B cell (primary cell): ENCODE data around the gene LHFPL4. TPM values are rescaled to one million over a fixed set of nuclear protein-coding genes. Genes with fewer than 3 reads are reported as not detected.
A peak's percentile ranks its signal among the peaks of the same experiment; 100 is the strongest.

ENCODE experiments used
- ATAC-seq: fragments of 200-7000 bp; cut with Tn5 transposase; one replicate; pipeline ENCODE4 v1.10.0; 2021; ENCODE audit warnings: low read depth, mild to moderate bottlenecking, moderate number of reproducible peaks, moderate library complexity
- CTCF ChIA-PET: fragments of 350-600 bp; sonication (Branson Sonifier 250); formaldehyde crosslinking; loops from one replicate; lab custom pipeline; 2021; ENCODE audit warnings: antibody characterized with exemption, inconsistent platforms; lab: Charles Lee
- POLR2A ChIA-PET: fragments of 350-600 bp; sonication (Branson Sonifier 250); formaldehyde crosslinking; loops from one replicate; lab custom pipeline; 2021; ENCODE audit warnings: antibody characterized with exemption; lab: Charles Lee
- DNase-seq: peaks from one replicate; pipeline ENCODE4 v3.0.0; 2013
- H2AFZ ChIP-seq: 2 replicates; pipeline ENCODE4 v1.6.1; 2012; ENCODE audit warnings: mild to moderate bottlenecking, low read depth, low read length; ENCODE audit not compliant: insufficient read depth, poor library complexity, severe bottlenecking
- H3K27ac ChIP-seq, 2 donors: 1 replicate in 1 of 2; 2 replicates in 1 of 2; pipeline ENCODE4 v1.5.1; 2012 to 2013; ENCODE audit warnings: low read length in 2 of 2, mild to moderate bottlenecking in 2 of 2, moderate library complexity in 1 of 2
- H3K27me3 ChIP-seq, 4 experiments: fragments of 200-600 bp in 1 of 4; sonication (generic) in 1 of 4; replicated peaks in 1 of 4; 1 replicate in 2 of 4; 2 replicates in 2 of 4; pipeline versions ENCODE4 v1.6.1 to v1.7.0; 2013 to 2016; ENCODE audit warnings: low read length in 3 of 4, mild to moderate bottlenecking in 2 of 4, mixed read lengths in 1 of 4, moderate library complexity in 1 of 4; ENCODE audit not compliant: insufficient read depth in 4 of 4, control insufficient read depth in 3 of 4; ENCODE audit errors: control extremely low read depth in 1 of 4
- H3K36me3 ChIP-seq, 2 experiments: replicated peaks in 1 of 2; 1 replicate in 1 of 2; 2 replicates in 1 of 2; pipeline versions ENCODE4 v1.6.1 to v1.7.1; 2013; ENCODE audit warnings: low read length in 1 of 2; ENCODE audit not compliant: insufficient read depth in 2 of 2, control insufficient read depth in 1 of 2; ENCODE audit errors: control extremely low read depth in 1 of 2, extremely low read depth in 1 of 2
- H3K4me1 ChIP-seq, 2 donors: fragments of 200-600 bp in 1 of 2; sonication (generic) in 1 of 2; 1 replicate in 1 of 2; 2 replicates in 1 of 2; pipeline versions ENCODE4 v1.5.1 to v1.6.1; 2013 to 2017; ENCODE audit warnings: low read length in 2 of 2; ENCODE audit not compliant: control insufficient read depth in 2 of 2, insufficient read depth in 2 of 2
- H3K4me2 ChIP-seq: replicated peaks from 2 replicates; pipeline ENCODE3; 2012; ENCODE audit warnings: mild to moderate bottlenecking, low read depth, low read length; ENCODE audit not compliant: poor library complexity, severe bottlenecking
- H3K4me3 ChIP-seq, 5 experiments: fragments of 200-600 bp in 1 of 5; sonication (generic) in 1 of 5; 1 replicate in 3 of 5; 2 replicates in 2 of 5; pipeline versions ENCODE4 v1.5.1 to v1.7.0; 2011 to 2016; ENCODE audit warnings: low read length in 4 of 5, mild to moderate bottlenecking in 4 of 5, low read depth in 2 of 5, control low read depth in 1 of 5, moderate library complexity in 1 of 5; ENCODE audit not compliant: insufficient read depth in 1 of 5; ENCODE audit errors: control extremely low read depth in 1 of 5, extremely low read depth in 1 of 5
- H3K79me2 ChIP-seq: fragments of 200-600 bp; sonication (generic); one replicate; pipeline ENCODE4 v1.6.0; 2016; ENCODE audit warnings: low read length; ENCODE audit not compliant: control insufficient read depth, insufficient read depth
- H3K9ac ChIP-seq: fragments of 200-600 bp; sonication (generic); 2 replicates; pipeline ENCODE4 v1.6.1; 2017; ENCODE audit warnings: mild to moderate bottlenecking, low read length, moderate library complexity
- H3K9me3 ChIP-seq, 3 donors: one replicate each; pipeline versions ENCODE4 v1.6.1 to v1.7.1; 2013; ENCODE audit warnings: low read length in 2 of 3; ENCODE audit not compliant: control insufficient read depth in 2 of 3, insufficient read depth in 1 of 3; ENCODE audit errors: control extremely low read depth in 1 of 3
- H4K20me1 ChIP-seq: 2 replicates; pipeline ENCODE4 v1.6.0; 2012; ENCODE audit warnings: mild to moderate bottlenecking, low read length; ENCODE audit not compliant: insufficient read depth, control insufficient read depth, poor library complexity, severe bottlenecking
- H3K27ac Mint-ChIP-seq: one replicate; pipeline ENCODE4 v1.8.0; 2021; ENCODE audit warnings: mixed read lengths
- H3K27me3 Mint-ChIP-seq: one replicate; pipeline ENCODE4 v1.8.0; 2021; ENCODE audit warnings: mixed read lengths
- H3K4me1 Mint-ChIP-seq: one replicate; pipeline ENCODE4 v1.8.0; 2021; ENCODE audit warnings: mixed read lengths
- H3K4me3 Mint-ChIP-seq: one replicate; pipeline ENCODE4 v1.8.0; 2021; ENCODE audit warnings: mixed read lengths
- H3K9me3 Mint-ChIP-seq: one replicate; pipeline ENCODE4 v1.8.0; 2022; ENCODE audit warnings: mixed read lengths; ENCODE audit not compliant: insufficient read depth
- EZH2 ChIP-seq: IDR thresholded peaks from 2 replicates; pipeline ENCODE4 v1.6.1; 2012; ENCODE audit warnings: borderline replicate concordance, low read depth, mild to moderate bottlenecking, moderate library complexity, low read length; ENCODE audit not compliant: insufficient read depth, poor library complexity, severe bottlenecking
- WGBS: methylation state at CpG from one replicate; pipeline ENCODE4 v1.1.5; 2013; ENCODE audit warnings: missing lambda C conversion rate; ENCODE audit not compliant: insufficient coverage; 5-methylcytosine and 5-hydroxymethylcytosine counted together
- intact Hi-C: fragments of 100-400 bp; cut with micrococcal nuclease; formaldehyde crosslinking; loops from one replicate; pipeline ENCODE4 v1.10.0; 2022
- polyA plus RNA-seq: library from polyadenylated mRNA; depleted of rRNA; stranded (reverse); fragments of >200 nt; gene quantifications from 2 replicates; pipeline ENCODE4 v1.2.3, GENCODE V29; 2012
- total RNA-seq, 2 donors: library from RNA; stranded (reverse); fragments of 120-200 nt in 1 of 2; gene quantifications; 1 replicate in 1 of 2; 2 replicates in 1 of 2; pipeline versions ENCODE4 v1.2.3 to v1.2.4, GENCODE V29; 2013 to 2022
- TF ChIP-seq, protein P1 (sequence below): fragments of 200-600 bp; IDR thresholded peaks from one replicate; pipeline ENCODE4 v1.8.0; 2022; ENCODE audit warnings: antibody characterized with exemption, mild to moderate bottlenecking

The LHFPL4 gene
- total and polyA plus RNA-seq, 2 donors (not counting 1 experiment from before 2014, with no cell fraction given), result not detected

DNA sequence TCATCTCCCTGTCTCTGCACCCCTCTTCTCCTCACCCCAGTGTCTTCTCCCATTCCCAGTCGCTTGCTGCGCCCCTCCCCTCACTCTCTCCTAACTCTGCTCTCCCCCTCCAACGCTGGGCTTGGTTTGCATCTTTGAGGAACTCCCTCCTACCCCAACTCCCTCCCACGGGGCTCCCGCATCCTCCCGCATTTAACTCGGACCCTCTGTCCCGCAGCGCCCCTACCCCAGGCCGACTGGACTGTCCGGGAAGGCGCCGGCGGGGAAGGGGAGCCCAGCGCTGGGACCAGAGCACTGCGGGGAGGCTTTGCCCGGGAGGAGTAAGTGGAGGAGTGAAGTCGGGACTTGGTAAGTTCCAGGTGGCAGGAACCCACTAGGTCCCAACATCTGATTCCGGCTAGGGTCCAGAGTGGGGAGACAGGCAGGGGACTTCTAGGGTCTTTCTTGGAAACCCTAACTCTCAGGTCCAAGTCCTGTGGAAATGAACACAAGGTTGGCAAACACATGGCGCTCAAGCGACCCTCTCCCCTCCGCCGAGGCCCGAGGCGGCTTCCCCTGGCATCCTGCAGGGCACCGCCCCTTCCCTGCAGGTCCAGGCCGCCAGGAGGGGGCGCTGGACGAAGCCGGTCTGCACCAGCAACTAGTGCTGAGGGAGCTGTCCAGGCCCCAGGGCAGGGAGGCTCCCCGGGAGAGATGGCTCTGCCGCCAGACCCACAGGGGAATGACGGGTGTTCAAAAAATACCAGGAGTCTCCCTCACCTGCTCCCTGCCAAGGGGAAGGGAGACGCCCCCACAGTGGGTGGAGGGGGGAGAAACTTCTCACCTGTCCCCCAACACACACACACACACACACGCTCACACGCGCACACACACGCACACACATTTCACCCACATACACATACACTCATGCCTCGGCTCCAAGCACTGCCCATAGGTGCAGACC lies 53.2 kb downstream of the LHFPL4 start:
- Histone ChIP-seq H3K4me2 (peak overlapping the region; percentile 55), H4K20me1 (no peaks in the 10 kb centered on the region), H3K36me3 (no peaks in the 10 kb centered on the region), H3K4me1 (peaks cover 23 to 27% of the 10 kb centered on the region in 2 donors), H3K9ac (no peak overlapping the region), H3K9me3 (peaks cover 0 to 13% (median 0%) of the 10 kb centered on the region in 3 donors), H3K27me3 (peaks cover 0 to 38% (median 24%) of the 10 kb centered on the region in 4 experiments), H2AFZ (peak overlapping the region; percentile 54), H3K4me3 (no peak overlapping the region), H3K79me2 (no peaks in the 10 kb centered on the region), H3K27ac (no peak overlapping the region)
- DNase-seq (peak; percentile 66), ATAC-seq (peak; percentile 55)
- TF ChIP-seq, protein P1, sequence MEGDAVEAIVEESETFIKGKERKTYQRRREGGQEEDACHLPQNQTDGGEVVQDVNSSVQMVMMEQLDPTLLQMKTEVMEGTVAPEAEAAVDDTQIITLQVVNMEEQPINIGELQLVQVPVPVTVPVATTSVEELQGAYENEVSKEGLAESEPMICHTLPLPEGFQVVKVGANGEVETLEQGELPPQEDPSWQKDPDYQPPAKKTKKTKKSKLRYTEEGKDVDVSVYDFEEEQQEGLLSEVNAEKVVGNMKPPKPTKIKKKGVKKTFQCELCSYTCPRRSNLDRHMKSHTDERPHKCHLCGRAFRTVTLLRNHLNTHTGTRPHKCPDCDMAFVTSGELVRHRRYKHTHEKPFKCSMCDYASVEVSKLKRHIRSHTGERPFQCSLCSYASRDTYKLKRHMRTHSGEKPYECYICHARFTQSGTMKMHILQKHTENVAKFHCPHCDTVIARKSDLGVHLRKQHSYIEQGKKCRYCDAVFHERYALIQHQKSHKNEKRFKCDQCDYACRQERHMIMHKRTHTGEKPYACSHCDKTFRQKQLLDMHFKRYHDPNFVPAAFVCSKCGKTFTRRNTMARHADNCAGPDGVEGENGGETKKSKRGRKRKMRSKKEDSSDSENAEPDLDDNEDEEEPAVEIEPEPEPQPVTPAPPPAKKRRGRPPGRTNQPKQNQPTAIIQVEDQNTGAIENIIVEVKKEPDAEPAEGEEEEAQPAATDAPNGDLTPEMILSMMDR, result peak; percentile 71
- TF ChIP-seq EZH2, result peak; percentile 60
- Mint-ChIP-seq H3K4me3 (no peak overlapping the region), H3K4me1 (peaks cover 21% of the 10 kb centered on the region), H3K27me3 (peaks cover 30% of the 10 kb centered on the region), H3K9me3 (no peaks in the 10 kb centered on the region), H3K27ac (no peak overlapping the region)
- 7% methylated on average over 26 of the region's 39 CpGs for WGBS
- CTCF ChIA-PET, result interaction anchor here (0.6 to 1.1 kb wide), 3 partner anchors 149 to 271 kb away, joined by 4 to 6 read pairs (median 4); no protein-coding TSS in a partner anchor
- intact Hi-C loops, result loop anchor here (5.0 kb wide), 1 partner anchor 432 kb away; the partner anchor contains the start of gene CRELD1
- POLR2A ChIA-PET, result no interaction called here
